GM19193 (cell line): ENCODE results near the gene ZSCAN5A.
A peak's percentile ranks its signal among the peaks of the same experiment; 100 is the strongest.

Source experiments
- POLR2A ChIP-seq: IDR thresholded peaks from 4 replicates; pipeline ENCODE4 v1.6.1; 2011; ENCODE audit not compliant: insufficient read depth, insufficient read length; ENCODE audit errors: extremely low read depth

Gene ZSCAN5A

GRCh38 chr19:56314381-56315076, at the start of gene ZSCAN5A:
Gene ZSCAN5A (minus strand): TSS chr19:56314839. CDS start chr19:56225046, 89,793 bp downstream.
- TF ChIP-seq POLR2A: peak; percentile 86

- no peak for TF ChIP-seq POLR2A
Observed at GRCh38 chr19:56360841-56361240, 46.2 kb upstream of the ZSCAN5A start.

GRCh38 chr19:56356944-56357343, 42.3 kb upstream of the ZSCAN5A start:
- no peak for TF ChIP-seq POLR2A

- no peak for TF ChIP-seq POLR2A
Observed at GRCh38 chr19:56355517-56355916, 40.9 kb upstream of the ZSCAN5A start.

- no peak for TF ChIP-seq POLR2A
Observed at GRCh38 chr19:56351208-56351607, 36.6 kb upstream of the ZSCAN5A start.

GRCh38 chr19:56350416-56351045, 35.9 kb upstream of the ZSCAN5A start:
- TF ChIP-seq POLR2A: no peak

- TF ChIP-seq POLR2A: no peak
Observed at GRCh38 chr19:56348289-56348877, 33.7 kb upstream of the ZSCAN5A start.

GRCh38 chr19:56347163-56347778, 32.6 kb upstream of the ZSCAN5A start:
- no peak for TF ChIP-seq POLR2A

- no peak for TF ChIP-seq POLR2A
Observed at GRCh38 chr19:56341948-56342347, 27.3 kb upstream of the ZSCAN5A start.

- TF ChIP-seq POLR2A: no peak
Observed at GRCh38 chr19:56333506-56333905, 18.9 kb upstream of the ZSCAN5A start.

GRCh38 chr19:56332695-56333094, 18.1 kb upstream of the ZSCAN5A start:
- TF ChIP-seq POLR2A: no peak

GRCh38 chr19:56324436-56324835, 9.8 kb upstream of the ZSCAN5A start:
- no peak for TF ChIP-seq POLR2A

GRCh38 chr19:56321989-56322440, 7.4 kb upstream of the ZSCAN5A start:
- TF ChIP-seq POLR2A: no peak

- no peak for TF ChIP-seq POLR2A
Observed at GRCh38 chr19:56321254-56321988, 6.8 kb upstream of the ZSCAN5A start.

GRCh38 chr19:56319991-56320390, 5.4 kb upstream of the ZSCAN5A start:
- no peak for TF ChIP-seq POLR2A
